ENCODE measurements around the gene NTM.
A peak's percentile ranks its signal among the peaks of the same experiment; 100 is the strongest.

The NTM gene

GRCh38 chr11:131476266-131476665, 105.9 kb downstream of the NTM start:
- H3K4me1 ChIP-seq (ENCODE audit: control insufficient read depth in 2 of 2, insufficient read depth in 1 of 2, low read depth in 1 of 2, low read length in 2 of 2), result peaks cover 0 to 9% of the 10 kb centered on the region in 2 donors
- H3K79me1 ChIP-seq (ENCODE audit: low read depth, low read length), result no peaks in the 10 kb centered on the region
- H2BK120ac ChIP-seq (ENCODE audit: low read depth, low read length), result no peak overlapping the region
- H3K27me3 ChIP-seq (ENCODE audit: control insufficient read depth in 3 of 3, insufficient read depth in 3 of 3, low read depth in 1 of 3, low read length in 3 of 3), result no peaks in the 10 kb centered on the region
- H3K9ac ChIP-seq (ENCODE audit: low read depth, low read length, poor library complexity), result no peak overlapping the region
- no peaks in the 10 kb centered on the region for H3K9me3 ChIP-seq (replicated peaks in 1 of 2; ENCODE audit: control insufficient read depth in 2 of 2, insufficient read depth in 1 of 2, low read depth in 1 of 2, low read length in 2 of 2)
- H3K4me2 ChIP-seq (ENCODE audit: insufficient read depth, low read length, poor library complexity, severe bottlenecking), result no peak overlapping the region
- H3K36me3 ChIP-seq (replicated peaks in 1 of 2; ENCODE audit: control insufficient read depth in 2 of 2, insufficient read depth in 2 of 2, low read length in 2 of 2), result no peaks in the 10 kb centered on the region
- H3K27ac ChIP-seq (replicated peaks; ENCODE audit: low read length), result no peak overlapping the region
- no peak for DNase-seq (ENCODE audit: low spot score)
- H2BK15ac ChIP-seq (ENCODE audit: low read length), result no peak overlapping the region
- H3K14ac ChIP-seq (ENCODE audit: low read length), result no peak overlapping the region
- H2AK5ac ChIP-seq (ENCODE audit: low read depth, low read length), result no peak overlapping the region
- no peak overlapping the region for H3K18ac ChIP-seq (ENCODE audit: low read length)
- H2AFZ ChIP-seq (ENCODE audit: low read length), result no peak overlapping the region
- no peak overlapping the region for H4K91ac ChIP-seq (ENCODE audit: low read depth, low read length, poor library complexity)
- no CpG with 5 or more reads among the region's 2 CpGs for WGBS, 2 donors (ENCODE audit: extremely low coverage in 2 of 2, insufficient read length in 2 of 2, insufficient replicate concordance in 1 of 2)
- H3K23ac ChIP-seq (ENCODE audit: low read depth, low read length, poor library complexity), result no peak overlapping the region
- no peak overlapping the region for H2BK5ac ChIP-seq (ENCODE audit: low read length)
- H2BK12ac ChIP-seq (ENCODE audit: low read length), result no peak overlapping the region
- H4K8ac ChIP-seq (ENCODE audit: low read depth, low read length), result no peak overlapping the region
- H3K4me3 ChIP-seq (ENCODE audit: low read length in 2 of 2), result no peak overlapping the region
- no peak overlapping the region for H3K4ac ChIP-seq (ENCODE audit: low read length)

GRCh38 chr11:131478341-131478740, 107.9 kb downstream of the NTM start:
- Histone ChIP-seq H2BK120ac (ENCODE audit: low read depth, low read length) (no peak overlapping the region), H2BK15ac (ENCODE audit: low read length) (no peak overlapping the region), H3K4me2 (ENCODE audit: insufficient read depth, low read length, poor library complexity, severe bottlenecking) (no peak overlapping the region), H3K14ac (ENCODE audit: low read length) (no peak overlapping the region), H2AFZ (ENCODE audit: low read length) (no peak overlapping the region), H2BK5ac (ENCODE audit: low read length) (no peak overlapping the region), H3K36me3 (replicated peaks in 1 of 2; ENCODE audit: control insufficient read depth in 2 of 2, insufficient read depth in 2 of 2, low read length in 2 of 2) (no peaks in the 10 kb centered on the region), H2BK12ac (ENCODE audit: low read length) (no peak overlapping the region), H3K23ac (ENCODE audit: low read depth, low read length, poor library complexity) (no peak overlapping the region), H3K4me3 (ENCODE audit: low read length in 2 of 2) (no peak overlapping the region), H3K9me3 (replicated peaks in 1 of 2; ENCODE audit: control insufficient read depth in 2 of 2, insufficient read depth in 1 of 2, low read depth in 1 of 2, low read length in 2 of 2) (no peaks in the 10 kb centered on the region), H3K4ac (ENCODE audit: low read length) (no peak overlapping the region), H4K8ac (ENCODE audit: low read depth, low read length) (no peak overlapping the region), H3K18ac (ENCODE audit: low read length) (no peak overlapping the region), H3K79me1 (ENCODE audit: low read depth, low read length) (no peaks in the 10 kb centered on the region), H3K9ac (ENCODE audit: low read depth, low read length, poor library complexity) (no peak overlapping the region), H3K27me3 (ENCODE audit: control insufficient read depth in 3 of 3, insufficient read depth in 3 of 3, low read depth in 1 of 3, low read length in 3 of 3) (no peaks in the 10 kb centered on the region), H3K27ac (replicated peaks; ENCODE audit: low read length) (no peak overlapping the region), H4K91ac (ENCODE audit: low read depth, low read length, poor library complexity) (no peak overlapping the region), H3K4me1 (ENCODE audit: control insufficient read depth in 2 of 2, insufficient read depth in 1 of 2, low read depth in 1 of 2, low read length in 2 of 2) (peaks cover 0 to 10% of the 10 kb centered on the region in 2 donors), H2AK5ac (ENCODE audit: low read depth, low read length) (no peak overlapping the region)
- DNase-seq (ENCODE audit: low spot score), result no peak
- WGBS, 2 donors (ENCODE audit: extremely low coverage in 2 of 2, insufficient read length in 2 of 2, insufficient replicate concordance in 1 of 2), result no CpG with 5 or more reads among the region's 2 CpGs

GRCh38 chr11:131481303-131481702, 110.9 kb downstream of the NTM start:
- no peaks in the 10 kb centered on the region for H3K79me1 ChIP-seq (ENCODE audit: low read depth, low read length)
- H2BK120ac ChIP-seq (ENCODE audit: low read depth, low read length), result no peak overlapping the region
- no peak overlapping the region for H4K8ac ChIP-seq (ENCODE audit: low read depth, low read length)

GRCh38 chr11:131481971-131482370, 111.6 kb downstream of the NTM start:
- no CpG with 5 or more reads among the region's 3 CpGs for WGBS, 2 donors (ENCODE audit: extremely low coverage in 2 of 2, insufficient read length in 2 of 2, insufficient replicate concordance in 1 of 2)

More at GRCh38 chr11:131481303-131481702, 110.9 kb downstream of the NTM start:
- no peak overlapping the region for H3K4me2 ChIP-seq (ENCODE audit: insufficient read depth, low read length, poor library complexity, severe bottlenecking)
- DNase-seq (ENCODE audit: low spot score), result no peak
- no peak overlapping the region for H3K9ac ChIP-seq (ENCODE audit: low read depth, low read length, poor library complexity)
- no peaks in the 10 kb centered on the region for H3K9me3 ChIP-seq (replicated peaks in 1 of 2; ENCODE audit: control insufficient read depth in 2 of 2, insufficient read depth in 1 of 2, low read depth in 1 of 2, low read length in 2 of 2)
- no peak overlapping the region for H4K91ac ChIP-seq (ENCODE audit: low read depth, low read length, poor library complexity)
- H3K36me3 ChIP-seq (replicated peaks in 1 of 2; ENCODE audit: control insufficient read depth in 2 of 2, insufficient read depth in 2 of 2, low read length in 2 of 2), result no peaks in the 10 kb centered on the region
- no peak overlapping the region for H3K27ac ChIP-seq (replicated peaks; ENCODE audit: low read length)
- no peak overlapping the region for H3K23ac ChIP-seq (ENCODE audit: low read depth, low read length, poor library complexity)
- no CpG with 5 or more reads among the region's 3 CpGs for WGBS, 2 donors (ENCODE audit: extremely low coverage in 2 of 2, insufficient read length in 2 of 2, insufficient replicate concordance in 1 of 2)
- H3K14ac ChIP-seq (ENCODE audit: low read length), result no peak overlapping the region
- no peak overlapping the region for H2BK12ac ChIP-seq (ENCODE audit: low read length)
- no peak overlapping the region for H2AFZ ChIP-seq (ENCODE audit: low read length)
- H3K4me1 ChIP-seq (ENCODE audit: control insufficient read depth in 2 of 2, insufficient read depth in 1 of 2, low read depth in 1 of 2, low read length in 2 of 2), result peaks cover 0 to 19% of the 10 kb centered on the region in 2 donors
- H2BK5ac ChIP-seq (ENCODE audit: low read length), result no peak overlapping the region
- no peaks in the 10 kb centered on the region for H3K27me3 ChIP-seq (ENCODE audit: control insufficient read depth in 3 of 3, insufficient read depth in 3 of 3, low read depth in 1 of 3, low read length in 3 of 3)
- H3K18ac ChIP-seq (ENCODE audit: low read length), result peak overlapping the region; percentile 35
- H2AK5ac ChIP-seq (ENCODE audit: low read depth, low read length), result no peak overlapping the region
- H3K4me3 ChIP-seq (ENCODE audit: low read length in 2 of 2), result no peak overlapping the region
- no peak overlapping the region for H3K4ac ChIP-seq (ENCODE audit: low read length)
- H2BK15ac ChIP-seq (ENCODE audit: low read length), result no peak overlapping the region

More at GRCh38 chr11:131481971-131482370, 111.6 kb downstream of the NTM start:
- Histone ChIP-seq H3K36me3 (replicated peaks in 1 of 2; ENCODE audit: control insufficient read depth in 2 of 2, insufficient read depth in 2 of 2, low read length in 2 of 2) (no peaks in the 10 kb centered on the region), H3K4me1 (ENCODE audit: control insufficient read depth in 2 of 2, insufficient read depth in 1 of 2, low read depth in 1 of 2, low read length in 2 of 2) (peaks cover 0 to 19% of the 10 kb centered on the region in 2 donors), H3K9ac (ENCODE audit: low read depth, low read length, poor library complexity) (no peak overlapping the region), H3K9me3 (replicated peaks in 1 of 2; ENCODE audit: control insufficient read depth in 2 of 2, insufficient read depth in 1 of 2, low read depth in 1 of 2, low read length in 2 of 2) (no peaks in the 10 kb centered on the region), H2BK15ac (ENCODE audit: low read length) (no peak overlapping the region), H3K14ac (ENCODE audit: low read length) (no peak overlapping the region), H3K27ac (replicated peaks; ENCODE audit: low read length) (no peak overlapping the region), H3K4me2 (ENCODE audit: insufficient read depth, low read length, poor library complexity, severe bottlenecking) (no peak overlapping the region), H2BK5ac (ENCODE audit: low read length) (no peak overlapping the region), H2AK5ac (ENCODE audit: low read depth, low read length) (no peak overlapping the region), H3K79me1 (ENCODE audit: low read depth, low read length) (no peaks in the 10 kb centered on the region), H4K91ac (ENCODE audit: low read depth, low read length, poor library complexity) (no peak overlapping the region), H4K8ac (ENCODE audit: low read depth, low read length) (no peak overlapping the region), H2BK12ac (ENCODE audit: low read length) (no peak overlapping the region), H2AFZ (ENCODE audit: low read length) (no peak overlapping the region), H3K4ac (ENCODE audit: low read length) (no peak overlapping the region), H2BK120ac (ENCODE audit: low read depth, low read length) (no peak overlapping the region), H3K18ac (ENCODE audit: low read length) (no peak overlapping the region), H3K4me3 (ENCODE audit: low read length in 2 of 2) (no peak overlapping the region), H3K27me3 (ENCODE audit: control insufficient read depth in 3 of 3, insufficient read depth in 3 of 3, low read depth in 1 of 3, low read length in 3 of 3) (no peaks in the 10 kb centered on the region), H3K23ac (ENCODE audit: low read depth, low read length, poor library complexity) (no peak overlapping the region)
- DNase-seq (ENCODE audit: low spot score), result no peak

All from neuronal stem cell (in vitro differentiated cells).